LNCaP clone FGC (cell line): Measurements from ENCODE around the gene UBASH3A.
"Not testable (repeated sequence)": the region's sequence is repeated elsewhere in the genome, so short reads cannot be mapped to it uniquely, and the experiment has no call there.

Source experiments
- DNase-seq: peaks from one replicate; pipeline ENCODE4 v3.0.0-alpha.2; 2011; ENCODE audit warnings: low read depth
- H3K4me3 ChIP-seq: 2 replicates; pipeline ENCODE4 v1.5.1; 2011; ENCODE audit warnings: mild to moderate bottlenecking, low read depth, low read length, control low read depth
- CTCF ChIP-seq: IDR thresholded peaks from 2 replicates; pipeline ENCODE4 v1.5.1; 2012; ENCODE audit warnings: mild to moderate bottlenecking; ENCODE audit not compliant: control insufficient read depth, insufficient read depth; ENCODE audit errors: extremely low read depth

UBASH3A gene

GRCh38 chr21:42401820-42402251 lies 1.9 kb upstream of the UBASH3A start:
- DNase-seq = no peak
- no peak overlapping the region for H3K4me3 ChIP-seq
- no peak for TF ChIP-seq CTCF

- DNase-seq = no peak
Observed at GRCh38 chr21:42404539-42404938, 837 bp downstream of the UBASH3A start.

GRCh38 chr21:42405064-42406013 lies 1.6 kb downstream of the UBASH3A start:
- DNase-seq = no peak
- TF ChIP-seq CTCF = no peak
- H3K4me3 ChIP-seq = no peak overlapping the region

More at GRCh38 chr21:42404539-42404938, 837 bp downstream of the UBASH3A start:
- H3K4me3 ChIP-seq = no peak overlapping the region
- TF ChIP-seq CTCF = no peak

- no peak overlapping the region for H3K4me3 ChIP-seq
- no peak for DNase-seq
- no peak for TF ChIP-seq CTCF
Observed at GRCh38 chr21:42406201-42406621, 2.5 kb downstream of the UBASH3A start.

GRCh38 chr21:42406866-42407265 lies 3.2 kb downstream of the UBASH3A start:
- no peak overlapping the region for H3K4me3 ChIP-seq
- no peak for DNase-seq
- no peak for TF ChIP-seq CTCF

- H3K4me3 ChIP-seq = no peak overlapping the region
- no peak for TF ChIP-seq CTCF
- no peak for DNase-seq
Observed at GRCh38 chr21:42407476-42407875, 3.8 kb downstream of the UBASH3A start.

- H3K4me3 ChIP-seq, DNase-seq: not testable (repeated sequence)
Observed at GRCh38 chr21:42408718-42409117, 5.0 kb downstream of the UBASH3A start.
